HPDE6-E6E7 (cell line): Measurements from ENCODE around the gene TSC2.
"Not testable (repeated sequence)": the region's sequence is repeated elsewhere in the genome, so short reads cannot be mapped to it uniquely, and the experiment has no call there.

Experiments used
- DNase-seq: peaks from one replicate; pipeline ENCODE4 v3.0.0; 2011; ENCODE audit warnings: missing footprints; ENCODE audit errors: extremely low spot score

TSC2 gene

GRCh38 chr16:2122429-2122828 is 74.6 kb downstream of the TSC2 start:
- no peak for DNase-seq

GRCh38 chr16:2122934-2123683 is 75.3 kb downstream of the TSC2 start:
- not testable (repeated sequence) for DNase-seq

- not testable (repeated sequence) for DNase-seq
Observed at GRCh38 chr16:2123706-2124376, 76.1 kb downstream of the TSC2 start.

DNA sequence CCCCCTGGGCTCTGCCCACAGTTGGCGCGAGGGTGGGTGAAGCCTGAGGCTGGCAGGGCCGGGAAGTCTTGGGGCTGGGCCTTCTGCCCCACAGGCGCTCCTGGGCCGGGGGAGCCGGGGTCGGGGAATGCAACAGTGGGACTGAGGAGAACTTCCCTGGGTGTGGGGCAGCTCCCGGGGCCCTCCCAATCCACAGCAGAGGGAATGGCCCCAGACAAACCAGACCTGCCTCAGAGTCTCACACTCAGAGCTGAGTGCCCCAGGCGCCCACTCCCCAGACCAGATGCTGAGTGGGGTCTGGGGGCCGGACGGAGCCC is 76.5 kb downstream of the TSC2 start:
- not testable (repeated sequence) for DNase-seq

GRCh38 chr16:2124694-2125444 is 77.1 kb downstream of the TSC2 start:
- not testable (repeated sequence) for DNase-seq

- not testable (repeated sequence) for DNase-seq
Observed at GRCh38 chr16:2125609-2126008, 77.8 kb downstream of the TSC2 start.

DNA sequence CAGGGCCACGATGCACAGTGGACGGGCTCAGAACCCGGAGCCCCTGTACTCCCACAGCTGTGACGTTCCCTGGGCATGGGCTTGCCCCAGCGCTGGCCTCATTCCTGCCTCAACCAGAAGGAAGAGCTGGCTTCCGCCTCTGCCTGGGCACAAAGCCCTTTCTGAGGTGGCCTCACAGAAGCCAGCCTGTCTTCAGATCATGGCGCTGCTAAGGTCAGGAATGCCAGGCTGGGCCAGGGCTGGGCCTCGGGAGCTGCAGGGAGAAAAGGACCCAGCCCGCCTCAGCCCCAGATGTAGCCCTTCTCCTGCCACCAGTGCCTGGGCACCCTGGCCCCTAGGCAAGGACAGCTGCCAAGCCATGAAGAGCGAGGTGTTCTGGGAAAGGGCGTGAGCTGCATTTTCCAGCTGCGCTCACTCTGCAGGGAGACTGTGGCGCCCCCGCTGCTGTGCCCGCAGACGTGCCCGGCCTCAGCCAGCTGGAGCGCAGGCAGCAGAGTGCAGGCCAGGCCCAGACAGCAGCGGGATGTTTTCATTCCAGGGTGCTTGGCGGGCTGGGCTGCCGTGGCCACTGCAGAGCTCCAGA is 78.5 kb downstream of the TSC2 start:
- not testable (repeated sequence) for DNase-seq

DNA sequence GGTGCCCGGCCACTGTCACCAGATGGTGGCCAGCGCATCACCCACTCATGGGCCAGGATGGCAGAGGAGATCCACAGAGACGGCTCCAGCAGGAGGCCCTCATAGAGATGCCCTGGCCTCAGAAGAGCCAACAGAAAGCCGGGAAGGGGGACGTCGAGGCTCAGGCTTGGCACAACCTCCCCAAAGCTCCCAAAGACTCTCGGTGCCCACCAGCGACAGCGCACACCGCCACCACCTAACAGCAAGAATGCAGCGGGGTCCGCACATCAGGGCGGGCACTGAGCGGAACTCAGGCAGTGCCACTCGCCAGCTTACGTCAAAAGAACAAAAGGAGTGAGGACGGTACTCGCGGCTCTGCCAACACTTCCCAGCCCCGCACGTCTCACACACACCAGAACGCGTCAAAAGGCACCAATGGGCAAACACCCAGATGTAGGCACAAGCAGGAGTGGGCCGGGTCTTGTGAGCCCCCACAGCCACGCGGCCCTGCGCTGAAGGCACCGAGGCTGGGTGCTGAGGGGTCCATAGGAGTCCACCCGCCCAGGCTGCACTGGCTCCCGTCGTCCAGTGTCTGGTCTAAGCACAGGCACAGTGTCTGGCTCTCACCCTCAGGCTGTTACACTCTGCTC is 79.3 kb downstream of the TSC2 start:
- not testable (repeated sequence) for DNase-seq

- DNase-seq: not testable (repeated sequence)
Observed at GRCh38 chr16:2127630-2128280, 80.0 kb downstream of the TSC2 start.

DNA sequence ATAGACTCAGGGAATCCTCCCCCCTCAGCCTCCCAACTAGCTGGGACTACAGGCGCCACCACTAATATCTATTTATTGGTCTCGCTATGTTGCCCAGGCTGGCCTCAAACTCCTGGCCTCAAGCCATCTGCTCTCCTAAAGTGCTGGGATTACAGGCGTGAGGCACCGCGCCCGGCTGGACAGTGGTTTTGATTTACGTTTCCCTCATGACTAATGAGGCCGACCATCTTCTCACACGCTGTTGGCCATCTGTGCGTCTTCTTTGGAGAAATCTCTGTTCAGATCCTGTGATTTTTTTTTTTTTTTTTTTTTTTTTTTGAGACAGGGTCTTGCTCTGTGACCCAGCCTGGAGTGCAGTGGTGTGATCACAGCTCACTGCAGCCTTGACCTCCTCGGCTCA is 81.5 kb downstream of the TSC2 start:
- not testable (repeated sequence) for DNase-seq

- DNase-seq: not testable (repeated sequence)
Observed at GRCh38 chr16:2129890-2130447, 82.2 kb downstream of the TSC2 start.

- not testable (repeated sequence) for DNase-seq
Observed at GRCh38 chr16:2133797-2134196, 86.0 kb downstream of the TSC2 start.

GRCh38 chr16:2135071-2135470 is 87.3 kb downstream of the TSC2 start:
- DNase-seq: not testable (repeated sequence)

DNA sequence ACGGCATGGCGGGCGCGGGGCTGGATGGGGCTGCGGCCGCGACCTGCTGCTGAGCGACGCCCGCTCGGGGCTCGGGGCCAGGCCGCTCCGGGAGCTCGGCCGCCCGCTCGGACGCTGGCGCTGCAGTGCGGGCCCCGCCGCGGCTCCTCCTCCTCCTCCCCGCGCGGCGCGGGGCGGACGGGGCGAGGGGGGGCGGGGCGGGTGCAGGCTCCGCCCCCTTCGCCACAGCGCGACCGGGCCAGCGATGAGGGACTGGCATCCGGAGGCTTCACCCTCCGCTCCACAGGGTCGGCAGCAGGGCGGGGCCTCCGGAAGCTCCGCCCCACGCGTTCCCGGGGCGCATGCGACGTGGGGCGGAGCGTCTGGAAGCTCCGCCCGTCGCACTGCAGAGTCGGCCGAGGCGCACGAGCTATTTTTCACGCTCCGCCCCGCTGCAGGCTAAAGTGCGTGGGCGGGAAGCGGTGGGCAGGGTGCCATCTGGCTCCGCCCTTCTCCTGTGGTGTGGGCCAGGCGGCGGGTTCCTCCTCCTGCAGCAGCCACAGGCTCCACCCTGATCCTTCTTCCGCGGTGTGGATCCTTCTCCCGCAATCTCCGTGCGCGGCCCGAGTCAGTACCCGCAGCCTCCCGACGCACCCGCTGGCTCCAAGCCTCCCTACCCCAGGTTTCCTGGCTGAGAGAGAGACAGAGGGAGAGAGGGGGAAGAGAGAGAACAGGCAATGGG is 88.1 kb downstream of the TSC2 start, which contains the start of gene PKD1:
Gene PKD1, minus strand, starts transcription at position 129 of the 721 bp plus-strand sequence. CDS start 209 bp downstream, outside the sequence.
- not testable (repeated sequence) for DNase-seq
